HUES64 (cell line): Measurements from ENCODE around the gene IL10RB.

Source experiments
- H3K27ac ChIP-seq: 2 replicates; pipeline ENCODE4 v1.7.0; 2013; ENCODE audit warnings: low read depth, low read length, inconsistent platforms
- H3K27me3 ChIP-seq: 2 replicates; pipeline ENCODE4 v1.6.1; 2013; ENCODE audit warnings: mild to moderate bottlenecking, low read length; ENCODE audit not compliant: insufficient read depth
- H3K36me3 ChIP-seq: 2 replicates; pipeline ENCODE4 v1.6.1; 2013; ENCODE audit warnings: mild to moderate bottlenecking, low read length; ENCODE audit not compliant: insufficient read depth
- H3K4me1 ChIP-seq: 2 replicates; pipeline ENCODE4 v1.6.1; 2013; ENCODE audit warnings: mild to moderate bottlenecking, low read length, moderate library complexity; ENCODE audit not compliant: insufficient read depth
- H3K4me3 ChIP-seq: 2 replicates; pipeline ENCODE4 v1.5.1; 2013; ENCODE audit warnings: mild to moderate bottlenecking, low read length, moderate library complexity
- H3K9ac ChIP-seq: 2 replicates; pipeline ENCODE4 v1.6.1; 2013; ENCODE audit warnings: mild to moderate bottlenecking, low read depth, low read length
- H3K9me3 ChIP-seq: 2 replicates; pipeline ENCODE4 v1.6.1; 2013; ENCODE audit warnings: low read depth, low read length; ENCODE audit not compliant: insufficient read depth
- WGBS: fragments of 150-250, 120-280 bp; methylation state at CpG from one replicate; pipeline ENCODE4 v1.1.7; 2013; ENCODE audit warnings: missing lambda C conversion rate; 5-methylcytosine and 5-hydroxymethylcytosine counted together

Gene IL10RB

GRCh38 chr21:33302796-33303195 is 36.6 kb downstream of the IL10RB start:
- no peak overlapping the region for H3K9ac ChIP-seq
- no peaks in the 10 kb centered on the region for H3K27me3 ChIP-seq
- H3K4me1 ChIP-seq, result no peaks in the 10 kb centered on the region
- H3K36me3 ChIP-seq, result no peaks in the 10 kb centered on the region
- H3K9me3 ChIP-seq, result no peaks in the 10 kb centered on the region
- no peak overlapping the region for H3K4me3 ChIP-seq
- WGBS, result 89% methylated on average over 7 of the region's 7 CpGs
- H3K27ac ChIP-seq, result no peak overlapping the region

- Histone ChIP-seq H3K27ac (no peak overlapping the region), H3K4me1 (no peaks in the 10 kb centered on the region), H3K36me3 (no peaks in the 10 kb centered on the region), H3K27me3 (no peaks in the 10 kb centered on the region), H3K9me3 (no peaks in the 10 kb centered on the region), H3K9ac (no peak overlapping the region), H3K4me3 (no peak overlapping the region)
- 89% methylated on average over 4 of the region's 4 CpGs for WGBS
These were observed 39.1 kb downstream of the IL10RB start for GRCh38 chr21:33305344-33305671.

GRCh38 chr21:33305938-33306337 is 39.8 kb downstream of the IL10RB start:
- 88% methylated on average over 2 of the region's 2 CpGs for WGBS

GRCh38 chr21:33308586-33309490 is 42.7 kb downstream of the IL10RB start:
- Histone ChIP-seq H3K4me3 (no peak overlapping the region), H3K27me3 (no peaks in the 10 kb centered on the region), H3K9ac (no peak overlapping the region), H3K27ac (no peak overlapping the region), H3K4me1 (no peaks in the 10 kb centered on the region), H3K9me3 (no peaks in the 10 kb centered on the region; the same call in 1 of the 2 replicates), H3K36me3 (no peaks in the 10 kb centered on the region)
- 83% methylated on average over 6 of the region's 6 CpGs for WGBS

More at GRCh38 chr21:33305938-33306337, 39.8 kb downstream of the IL10RB start:
- no peaks in the 10 kb centered on the region for H3K9me3 ChIP-seq
- H3K9ac ChIP-seq, result no peak overlapping the region
- H3K4me3 ChIP-seq, result no peak overlapping the region
- no peaks in the 10 kb centered on the region for H3K4me1 ChIP-seq
- no peaks in the 10 kb centered on the region for H3K36me3 ChIP-seq
- H3K27ac ChIP-seq, result no peak overlapping the region
- no peaks in the 10 kb centered on the region for H3K27me3 ChIP-seq

- no peaks in the 10 kb centered on the region; the same call in 1 of the 2 replicates for H3K9me3 ChIP-seq
- no peak overlapping the region for H3K27ac ChIP-seq
- no peaks in the 10 kb centered on the region for H3K36me3 ChIP-seq
- no peaks in the 10 kb centered on the region for H3K27me3 ChIP-seq
- H3K4me3 ChIP-seq, result no peak overlapping the region
- no peak overlapping the region for H3K9ac ChIP-seq
- no peaks in the 10 kb centered on the region for H3K4me1 ChIP-seq
- WGBS, result 85% methylated on average over 1 of the region's 1 CpG
These were observed 43.6 kb downstream of the IL10RB start for GRCh38 chr21:33309778-33310177.

GRCh38 chr21:33312121-33312520 is 46.0 kb downstream of the IL10RB start:
- no peaks in the 10 kb centered on the region for H3K4me1 ChIP-seq
- no peaks in the 10 kb centered on the region for H3K27me3 ChIP-seq
- H3K4me3 ChIP-seq, result no peak overlapping the region
- 100% methylated on average over 1 of the region's 3 CpGs for WGBS
- no peaks in the 10 kb centered on the region for H3K36me3 ChIP-seq
- H3K9ac ChIP-seq, result no peak overlapping the region
- no peaks in the 10 kb centered on the region; the same call in 1 of the 2 replicates for H3K9me3 ChIP-seq
- H3K27ac ChIP-seq, result no peak overlapping the region

- Histone ChIP-seq H3K27ac (no peak overlapping the region), H3K9ac (no peak overlapping the region), H3K27me3 (no peaks in the 10 kb centered on the region), H3K4me3 (no peak overlapping the region), H3K36me3 (no peaks in the 10 kb centered on the region), H3K9me3 (no peaks in the 10 kb centered on the region; the same call in 1 of the 2 replicates), H3K4me1 (no peaks in the 10 kb centered on the region)
- 94% methylated on average over 1 of the region's 1 CpG for WGBS
These were observed 47.0 kb downstream of the IL10RB start for GRCh38 chr21:33313183-33313582.

GRCh38 chr21:33313611-33314010 is 47.4 kb downstream of the IL10RB start:
- H3K9me3 ChIP-seq, result no peaks in the 10 kb centered on the region; the same call in 1 of the 2 replicates
- no peaks in the 10 kb centered on the region for H3K4me1 ChIP-seq
- H3K9ac ChIP-seq, result no peak overlapping the region
- no peak overlapping the region for H3K4me3 ChIP-seq
- no peaks in the 10 kb centered on the region for H3K36me3 ChIP-seq
- no peak overlapping the region for H3K27ac ChIP-seq
- WGBS, result 94% methylated on average over 3 of the region's 4 CpGs
- H3K27me3 ChIP-seq, result no peaks in the 10 kb centered on the region

- Histone ChIP-seq H3K9ac (no peak overlapping the region), H3K4me1 (no peaks in the 10 kb centered on the region), H3K36me3 (no peaks in the 10 kb centered on the region), H3K4me3 (no peak overlapping the region), H3K27me3 (no peaks in the 10 kb centered on the region), H3K27ac (no peak overlapping the region), H3K9me3 (no peaks in the 10 kb centered on the region; the same call in 1 of the 2 replicates)
- WGBS, result 75% methylated on average over 3 of the region's 4 CpGs
These were observed 47.9 kb downstream of the IL10RB start for GRCh38 chr21:33314111-33314510.

- Histone ChIP-seq H3K36me3 (no peaks in the 10 kb centered on the region), H3K4me1 (no peaks in the 10 kb centered on the region), H3K4me3 (no peak overlapping the region), H3K27me3 (no peaks in the 10 kb centered on the region), H3K9ac (no peak overlapping the region), H3K27ac (no peak overlapping the region), H3K9me3 (no peaks in the 10 kb centered on the region; the same call in 1 of the 2 replicates)
- 87% methylated on average over 4 of the region's 5 CpGs for WGBS
These were observed 50.0 kb downstream of the IL10RB start for GRCh38 chr21:33315946-33316710.

- Histone ChIP-seq H3K27me3 (no peaks in the 10 kb centered on the region), H3K4me3 (no peak overlapping the region), H3K36me3 (no peaks in the 10 kb centered on the region), H3K9ac (no peak overlapping the region), H3K4me1 (no peaks in the 10 kb centered on the region), H3K9me3 (no peaks in the 10 kb centered on the region; the same call in 1 of the 2 replicates), H3K27ac (no peak overlapping the region)
- 77% methylated on average over 5 of the region's 6 CpGs for WGBS
These were observed 51.0 kb downstream of the IL10RB start for GRCh38 chr21:33317145-33317544.
